CD4-positive, alpha-beta T cell treated with Interleukin-6 for 4 hours (primary cell): ENCODE measurements around the gene SLX9.

Experiments used
- DNase-seq: peaks from one replicate; pipeline ENCODE4 v3.0.0-alpha.2; 2020; ENCODE audit warnings: mixed read lengths

The SLX9 gene

GRCh38 chr21:44931137-44931500, 8.7 kb upstream of the SLX9 start:
- peak; percentile 66 for DNase-seq

GRCh38 chr21:44931501-44932407, 8.1 kb upstream of the SLX9 start:
- DNase-seq, result peak; percentile 38

GRCh38 chr21:44932408-44933181, 7.2 kb upstream of the SLX9 start:
- DNase-seq, result peak; percentile 83

- no peak for DNase-seq
Measured at GRCh38 chr21:44933199-44933917, 6.5 kb upstream of the SLX9 start.

- no peak for DNase-seq
Measured at GRCh38 chr21:44933918-44934260, 5.9 kb upstream of the SLX9 start.

GRCh38 chr21:44934276-44934675, 5.6 kb upstream of the SLX9 start:
- DNase-seq, result no peak

GRCh38 chr21:44934797-44935532, 4.9 kb upstream of the SLX9 start:
- no peak for DNase-seq

GRCh38 chr21:44935533-44935927, 4.3 kb upstream of the SLX9 start:
- no peak for DNase-seq

- DNase-seq, result no peak
Measured at GRCh38 chr21:44938772-44939531, 877 bp upstream of the SLX9 start.

GRCh38 chr21:44940116-44940631, 345 bp downstream of the SLX9 start:
- DNase-seq, result peak; percentile 33

- DNase-seq, result no peak
Measured at GRCh38 chr21:44941567-44941966, 1.7 kb downstream of the SLX9 start.

- DNase-seq, result no peak
Measured at GRCh38 chr21:44942566-44942965, 2.7 kb downstream of the SLX9 start.

- DNase-seq, result no peak
Measured at GRCh38 chr21:44943005-44943685, 3.3 kb downstream of the SLX9 start.

GRCh38 chr21:44943686-44944550, 4.1 kb downstream of the SLX9 start:
- DNase-seq, result no peak

- DNase-seq, result no peak
Measured at GRCh38 chr21:44944596-44944995, 4.8 kb downstream of the SLX9 start.

GRCh38 chr21:44946254-44947041, 6.6 kb downstream of the SLX9 start:
- no peak for DNase-seq

GRCh38 chr21:44947111-44947929, 7.5 kb downstream of the SLX9 start:
- DNase-seq, result no peak

GRCh38 chr21:44947930-44948331, 8.1 kb downstream of the SLX9 start:
- DNase-seq, result no peak
